Upper lobe of left lung (tissue), 6 donors: ENCODE data around the gene MAVS. TPM values are rescaled to one million over a fixed set of nuclear protein-coding genes. Genes with fewer than 3 reads are reported as not detected.
A peak's percentile ranks its signal among the peaks of the same experiment; 100 is the strongest.

Source experiments
- ATAC-seq, 2 donors: fragments of 200-7000 bp; cut with Tn5 transposase; one replicate each; pipeline ENCODE4 v1.9.1; 2022; ENCODE audit warnings: mild to moderate bottlenecking in 2 of 2, moderate library complexity in 2 of 2; ENCODE audit not compliant: low FRiP score in 2 of 2
- DNase-seq, 2 donors: peaks; one replicate each; pipeline ENCODE4 v3.0.0-alpha.2; 2019 to 2020
- H3K27ac ChIP-seq, 4 donors: fragments of 200-600 bp; sonication (generic); one replicate each; pipeline ENCODE4 v1.5.1; 2016 to 2019
- H3K27me3 ChIP-seq, 4 donors: fragments of 200-600 bp; sonication (generic); one replicate each; pipeline ENCODE4 v1.5.1; 2017 to 2019
- H3K36me3 ChIP-seq, 4 donors: fragments of 200-600 bp; sonication (generic); one replicate each; pipeline ENCODE4 v1.5.1; 2016 to 2019
- H3K4me1 ChIP-seq, 4 donors: fragments of 200-600 bp; sonication (generic); one replicate each; pipeline ENCODE4 v1.5.1; 2018 to 2019
- H3K4me3 ChIP-seq, 4 donors: fragments of 200-600 bp; sonication (generic); one replicate each; pipeline ENCODE4 v1.5.1; 2017 to 2019; ENCODE audit warnings: mild to moderate bottlenecking in 2 of 4, moderate library complexity in 1 of 4
- H3K9me3 ChIP-seq, 4 donors: fragments of 200-600 bp; sonication (generic); one replicate each; pipeline ENCODE4 v1.5.1; 2018 to 2019
- CTCF ChIP-seq, 6 experiments: fragments of 450-650 bp in 4 of 6; fragments of 200-600 bp in 2 of 6; sonication (generic) in 2 of 6; IDR thresholded peaks; one replicate each; pipeline ENCODE4 v1.5.1; 2016 to 2019; ENCODE audit warnings: antibody characterized with exemption in 6 of 6
- EP300 ChIP-seq, 4 donors: sonication (generic); formaldehyde crosslinking; IDR thresholded peaks; one replicate each; pipeline ENCODE4 v1.5.1; 2017; ENCODE audit warnings: antibody characterized with exemption in 4 of 4, control low read depth in 2 of 4
- POLR2A ChIP-seq, 4 donors: fragments of 450-650 bp; IDR thresholded peaks; one replicate each; pipeline ENCODE4 v1.5.1; 2016 to 2017; ENCODE audit warnings: antibody characterized with exemption in 4 of 4, mild to moderate bottlenecking in 2 of 4
- POLR2AphosphoS5 ChIP-seq, 2 donors: sonication (generic); formaldehyde crosslinking; IDR thresholded peaks; one replicate each; pipeline ENCODE4 v1.5.1; 2017; ENCODE audit warnings: antibody characterized with exemption in 2 of 2
- WGBS, 2 donors: methylation state at CpG; one replicate each; pipeline ENCODE4 v1.1.5; 2017 to 2018; 5-methylcytosine and 5-hydroxymethylcytosine counted together
- total RNA-seq, 6 donors: library from RNA; depleted of rRNA in 4 of 6; stranded (reverse); fragments of >200 nt in 4 of 6; gene quantifications; one replicate each; pipeline versions ENCODE4 v1.1.0 to v1.2.1, GENCODE V29; 2016 to 2021
- donor health status: DM: no; HTN: no; CAD: no; lungs with moderate emphysema.
- donor health status: DM: no; HTN: yes; CAD: no; lungs with severe emphysema.

Gene MAVS
- total RNA-seq, 6 donors from 2014 or later: 31.0 to 54.5 (median 39.9) TPM

- WGBS, 2 donors: 41 to 46% methylated on average over 20 of the region's 20 CpGs
- ATAC-seq: no peak
- H3K36me3 ChIP-seq: peaks cover 17 to 35% (median 29%) of the 10 kb centered on the region in 4 donors
- H3K4me3 ChIP-seq: peak overlapping the region; percentile 81 to 93 (median 86)
- H3K27me3 ChIP-seq: no peaks in the 10 kb centered on the region
- peak overlapping the region; percentile 94 to 99 (median 98) for H3K27ac ChIP-seq
- DNase-seq: no peak
- no peaks in the 10 kb centered on the region for H3K9me3 ChIP-seq
- peak in 1 of 4 donors; percentile 43 for TF ChIP-seq POLR2A (IDR thresholded peaks at IDR 0.05)
- TF ChIP-seq POLR2AphosphoS5 (IDR thresholded peaks at IDR 0.05): no peak
- no peak for TF ChIP-seq CTCF (IDR thresholded peaks at IDR 0.05)
- peaks cover 26 to 32% (median 28%) of the 10 kb centered on the region in 4 donors for H3K4me1 ChIP-seq
These were observed 25.5 kb upstream of the MAVS start for GRCh38 chr20:3820901-3821727.

- H3K27ac ChIP-seq: peak overlapping the region in 1 of 4 donors; percentile 94
These were observed 24.6 kb upstream of the MAVS start for GRCh38 chr20:3821996-3822395.

GRCh38 chr20:3823881-3824280 is 22.8 kb upstream of the MAVS start:
- no peaks in the 10 kb centered on the region for H3K9me3 ChIP-seq
- no peaks in the 10 kb centered on the region for H3K27me3 ChIP-seq
- WGBS, 2 donors: 91% methylated on average over 17 of the region's 20 CpGs; no CpG with 5 or more reads in 1 of the 2 donors
- ATAC-seq (no peak), DNase-seq (peak in 1 of 2 donors; percentile 67)
- H3K36me3 ChIP-seq: peaks cover 17 to 40% (median 30%) of the 10 kb centered on the region in 4 donors
- H3K4me3 ChIP-seq: no peak overlapping the region
- TF ChIP-seq POLR2A (IDR thresholded peaks at IDR 0.05): no peak
- no peak for TF ChIP-seq EP300 (IDR thresholded peaks at IDR 0.05)
- no peak for TF ChIP-seq POLR2AphosphoS5 (IDR thresholded peaks at IDR 0.05)
- no peak for TF ChIP-seq CTCF (IDR thresholded peaks at IDR 0.05)
- H3K27ac ChIP-seq: no peak overlapping the region
- peaks cover 15 to 19% (median 17%) of the 10 kb centered on the region in 4 donors for H3K4me1 ChIP-seq

More at GRCh38 chr20:3821996-3822395, 24.6 kb upstream of the MAVS start:
- peaks cover 17 to 35% (median 30%) of the 10 kb centered on the region in 4 donors for H3K36me3 ChIP-seq
- no peak for DNase-seq
- H3K27me3 ChIP-seq: no peaks in the 10 kb centered on the region
- H3K4me1 ChIP-seq: peaks cover 25 to 32% (median 27%) of the 10 kb centered on the region in 4 donors
- H3K4me3 ChIP-seq: no peak overlapping the region
- no peak for ATAC-seq
- no peaks in the 10 kb centered on the region for H3K9me3 ChIP-seq
- WGBS, 2 donors: 94 to 97% methylated on average over 14 of the region's 14 CpGs
- no peak for TF ChIP-seq CTCF (IDR thresholded peaks at IDR 0.05)
- no peak for TF ChIP-seq POLR2A (IDR thresholded peaks at IDR 0.05)
- TF ChIP-seq EP300 (IDR thresholded peaks at IDR 0.05): no peak
- no peak for TF ChIP-seq POLR2AphosphoS5 (IDR thresholded peaks at IDR 0.05)

- whole genome bisulfite sequencing, 2 donors: 83 to 86% methylated on average over 6 to 7 of the region's 7 CpGs
- DNase-seq (no peak), ATAC-seq (no peak)
- Histone ChIP-seq H3K9me3 (no peaks in the 10 kb centered on the region), H3K27me3 (no peaks in the 10 kb centered on the region), H3K36me3 (peaks cover 17 to 40% (median 30%) of the 10 kb centered on the region in 4 donors), H3K27ac (no peak overlapping the region), H3K4me1 (peaks cover 7 to 8% (median 8%) of the 10 kb centered on the region in 4 donors), H3K4me3 (no peak overlapping the region)
- TF ChIP-seq CTCF (IDR thresholded peaks at IDR 0.05) (no peak), POLR2AphosphoS5 (IDR thresholded peaks at IDR 0.05) (no peak)
These were observed 21.1 kb upstream of the MAVS start for GRCh38 chr20:3825526-3825925.
